ENCODE measurements around the gene ORM2. TPM values are rescaled to one million over a fixed set of nuclear protein-coding genes. Genes with fewer than 3 reads are reported as not detected.

The ORM2 gene
- total and polyA plus RNA-seq, 8 donors: 1.2 to 17.1 (median 3.4) TPM; not detected in 4

DNA sequence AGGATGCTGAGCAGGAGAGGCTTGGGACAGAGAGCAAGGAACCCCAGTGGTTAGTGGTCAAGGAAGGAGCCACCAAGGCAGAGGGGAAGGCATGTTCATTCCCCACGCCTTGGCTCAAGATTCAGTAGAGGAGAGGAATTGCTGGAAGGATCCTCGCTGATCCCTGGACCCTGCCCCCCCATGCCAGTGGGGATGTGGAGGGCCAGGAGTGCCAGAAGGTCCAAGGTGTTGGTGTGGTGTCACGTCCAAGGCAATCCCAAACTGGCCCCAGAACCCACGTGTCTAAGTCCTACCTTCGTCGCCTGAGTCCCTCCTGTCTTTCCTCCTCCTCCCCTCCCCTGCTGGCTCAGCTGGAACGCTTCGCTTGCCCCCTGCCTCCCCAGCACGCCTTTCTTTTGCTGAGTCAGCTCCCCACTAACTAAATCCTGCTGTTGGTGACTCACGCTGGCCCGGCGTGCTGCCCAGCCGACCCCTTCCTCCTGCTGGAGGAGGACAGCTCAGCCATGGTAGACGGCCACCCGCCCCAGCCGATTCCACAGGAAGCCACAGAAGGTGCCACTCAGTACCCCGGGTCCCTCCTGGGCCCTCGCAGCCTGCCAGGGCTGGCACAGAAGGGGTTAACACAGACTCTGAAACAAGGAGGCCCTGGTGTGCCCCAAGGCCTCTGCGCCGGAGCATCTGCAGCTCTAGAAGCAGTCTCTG is 44.4 kb upstream of the ORM2 start:
- H3K4me3 ChIP-seq: no peak overlapping the region

DNA sequence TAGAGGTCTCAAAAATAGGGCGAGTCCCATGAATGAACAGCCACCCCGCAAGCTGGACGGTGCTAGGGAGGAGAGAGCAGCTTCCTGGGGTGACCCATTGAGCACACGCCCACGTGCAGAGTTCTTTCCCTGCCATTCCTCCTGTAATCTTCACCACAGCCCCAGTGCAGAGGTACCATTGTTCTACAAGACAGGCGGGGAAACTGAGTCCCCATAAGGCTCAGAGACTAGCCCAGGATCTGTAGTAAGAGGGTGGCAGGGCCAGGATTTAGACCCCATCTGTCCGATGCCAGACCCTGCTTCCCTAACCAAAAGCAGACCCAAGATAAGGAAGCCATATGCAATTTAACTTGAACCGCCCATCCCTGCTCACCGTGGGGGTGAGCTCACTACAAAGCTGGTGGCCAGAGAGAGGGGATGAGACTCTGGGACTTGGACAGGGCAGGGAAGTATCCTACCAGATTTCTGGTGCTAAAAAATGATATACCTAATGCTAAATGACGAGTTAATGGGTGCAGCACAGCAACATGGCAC is 43.5 kb upstream of the ORM2 start:
- intact Hi-C loops (cut with DNase I; ENCODE audit: low total_unique reads): loop anchor here (5.0 kb wide), 1 partner anchor 199 kb away; no protein-coding TSS in a partner anchor
- 81 to 88% (median 83%) methylated on average over 10 of the region's 10 CpGs for WGBS, 5 donors
- H3K36me3 ChIP-seq: peaks cover 0 to 7% (median 0%) of the 10 kb centered on the region in 4 donors

More for the DNA sequence above, 44.4 kb upstream of the ORM2 start:
- DNase-seq: peak in 1 of 2 donors; percentile 85
- Histone ChIP-seq H3K36me3 (peaks cover 0 to 7% (median 0%) of the 10 kb centered on the region in 4 donors), H3K4me1 (peaks cover 0 to 9% (median 0%) of the 10 kb centered on the region in 4 donors), H3K9me3 (no peaks in the 10 kb centered on the region), H3K27me3 (no peaks in the 10 kb centered on the region), H3K27ac (no peak overlapping the region)
- WGBS, 5 donors: 54 to 70% (median 69%) methylated on average over 13 to 20 of the region's 20 CpGs
- intact Hi-C loops (cut with DNase I; ENCODE audit: low total_unique reads): loop anchor here (5.0 kb wide), 1 partner anchor 198 kb away; no protein-coding TSS in a partner anchor
- TF ChIP-seq POLR2AphosphoS5 (IDR thresholded peaks at IDR 0.05) (no peak), POLR2A (IDR thresholded peaks at IDR 0.05) (no peak), EP300 (IDR thresholded peaks at IDR 0.05) (no peak)
- TF ChIP-seq, protein P1, sequence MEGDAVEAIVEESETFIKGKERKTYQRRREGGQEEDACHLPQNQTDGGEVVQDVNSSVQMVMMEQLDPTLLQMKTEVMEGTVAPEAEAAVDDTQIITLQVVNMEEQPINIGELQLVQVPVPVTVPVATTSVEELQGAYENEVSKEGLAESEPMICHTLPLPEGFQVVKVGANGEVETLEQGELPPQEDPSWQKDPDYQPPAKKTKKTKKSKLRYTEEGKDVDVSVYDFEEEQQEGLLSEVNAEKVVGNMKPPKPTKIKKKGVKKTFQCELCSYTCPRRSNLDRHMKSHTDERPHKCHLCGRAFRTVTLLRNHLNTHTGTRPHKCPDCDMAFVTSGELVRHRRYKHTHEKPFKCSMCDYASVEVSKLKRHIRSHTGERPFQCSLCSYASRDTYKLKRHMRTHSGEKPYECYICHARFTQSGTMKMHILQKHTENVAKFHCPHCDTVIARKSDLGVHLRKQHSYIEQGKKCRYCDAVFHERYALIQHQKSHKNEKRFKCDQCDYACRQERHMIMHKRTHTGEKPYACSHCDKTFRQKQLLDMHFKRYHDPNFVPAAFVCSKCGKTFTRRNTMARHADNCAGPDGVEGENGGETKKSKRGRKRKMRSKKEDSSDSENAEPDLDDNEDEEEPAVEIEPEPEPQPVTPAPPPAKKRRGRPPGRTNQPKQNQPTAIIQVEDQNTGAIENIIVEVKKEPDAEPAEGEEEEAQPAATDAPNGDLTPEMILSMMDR (IDR thresholded peaks at IDR 0.05): no peak

DNA sequence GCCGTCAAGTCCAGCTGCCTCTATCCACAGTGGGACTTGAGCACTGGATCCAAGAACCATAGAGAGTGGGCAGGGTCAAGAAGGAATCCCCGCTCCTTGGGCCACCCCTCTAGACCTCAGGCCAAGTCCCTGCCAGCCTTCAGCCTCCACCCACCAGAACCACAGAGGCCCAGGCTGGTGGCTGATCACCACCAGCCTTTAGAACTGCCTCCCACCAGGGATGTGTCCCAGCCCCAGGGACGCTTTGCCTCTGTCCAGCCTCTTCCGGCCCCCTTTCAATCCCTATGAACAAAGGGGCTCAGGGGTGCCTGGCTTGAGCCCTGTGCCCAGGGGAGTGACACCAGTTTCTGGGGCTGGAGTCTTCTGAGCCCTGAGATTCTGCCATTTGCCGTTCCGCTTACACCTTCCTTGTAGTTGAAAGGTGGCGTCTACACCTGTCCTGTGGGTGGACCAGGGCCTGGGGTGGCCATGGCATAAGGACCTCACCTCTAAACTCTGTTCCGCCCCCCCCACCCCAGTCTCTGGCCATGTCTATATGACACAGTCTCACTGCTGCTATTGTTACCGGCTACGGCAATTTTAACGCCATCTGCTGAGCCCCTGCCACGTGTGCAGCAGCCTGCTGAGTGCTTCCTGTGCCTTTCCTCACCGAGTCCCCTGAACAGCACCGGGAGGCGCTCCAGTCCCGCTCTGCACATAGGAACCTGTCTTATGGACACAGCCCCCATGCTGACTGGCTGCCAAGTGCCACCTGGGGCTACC is 42.5 kb upstream of the ORM2 start:
- Histone ChIP-seq H3K9me3 (no peaks in the 10 kb centered on the region), H3K27me3 (no peaks in the 10 kb centered on the region), H3K4me1 (peaks cover 0 to 9% (median 0%) of the 10 kb centered on the region in 4 donors), H3K36me3 (peaks cover 0 to 8% (median 3%) of the 10 kb centered on the region in 4 donors), H3K4me3 (no peak overlapping the region), H3K27ac (no peak overlapping the region)
- intact Hi-C loops (cut with DNase I; ENCODE audit: low total_unique reads): loop anchor here (5.0 kb wide), 1 partner anchor 200 kb away; no protein-coding TSS in a partner anchor
- WGBS, 5 donors: 82 to 96% (median 85%) methylated on average over 12 to 16 of the region's 16 CpGs
- TF ChIP-seq, protein P1 (IDR thresholded peaks at IDR 0.05): no peak
- TF ChIP-seq EP300 (IDR thresholded peaks at IDR 0.05) (no peak), POLR2A (IDR thresholded peaks at IDR 0.05) (no peak), POLR2AphosphoS5 (IDR thresholded peaks at IDR 0.05) (no peak)
- DNase-seq: no peak

More for the DNA sequence above, 43.5 kb upstream of the ORM2 start:
- no peak for DNase-seq
- Histone ChIP-seq H3K9me3 (no peaks in the 10 kb centered on the region), H3K4me1 (peaks cover 0 to 9% (median 0%) of the 10 kb centered on the region in 4 donors), H3K4me3 (no peak overlapping the region), H3K27me3 (no peaks in the 10 kb centered on the region), H3K27ac (no peak overlapping the region)
- TF ChIP-seq EP300 (IDR thresholded peaks at IDR 0.05) (no peak), POLR2A (IDR thresholded peaks at IDR 0.05) (no peak), POLR2AphosphoS5 (IDR thresholded peaks at IDR 0.05) (no peak)
- TF ChIP-seq, protein P1 (IDR thresholded peaks at IDR 0.05): no peak

DNA sequence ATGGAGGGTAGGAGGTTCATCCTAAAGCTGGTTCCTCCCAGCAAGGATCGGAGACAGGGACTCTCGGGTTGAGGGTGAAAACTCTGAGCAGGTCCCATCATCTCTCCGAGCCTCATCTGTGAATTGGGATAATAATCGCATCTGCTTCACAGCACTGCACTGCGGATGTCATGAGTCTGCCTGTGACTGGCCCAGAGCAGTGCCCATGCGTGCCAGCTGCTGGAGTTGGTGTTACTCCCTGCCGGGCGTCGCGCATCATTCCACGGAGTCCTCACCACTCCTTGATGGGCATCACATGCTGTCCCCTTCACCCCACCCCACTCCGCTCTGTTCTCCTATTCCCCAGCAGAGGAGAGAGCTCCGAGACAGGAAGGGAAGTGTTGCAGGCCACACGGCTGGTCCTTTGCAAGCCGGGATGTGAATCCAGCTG is 41.9 kb upstream of the ORM2 start:
- Histone ChIP-seq H3K36me3 (peaks cover 0 to 14% (median 8%) of the 10 kb centered on the region in 4 donors), H3K27ac (no peak overlapping the region), H3K4me3 (no peak overlapping the region), H3K9me3 (no peaks in the 10 kb centered on the region), H3K27me3 (no peaks in the 10 kb centered on the region), H3K4me1 (peaks cover 0 to 9% (median 0%) of the 10 kb centered on the region in 4 donors)
- DNase-seq: no peak
- WGBS, 5 donors: 78 to 87% (median 83%) methylated on average over 15 of the region's 15 CpGs
- intact Hi-C loops (cut with DNase I; ENCODE audit: low total_unique reads): loop anchor here (5.0 kb wide), 1 partner anchor 200 kb away; no protein-coding TSS in a partner anchor
- TF ChIP-seq POLR2A (IDR thresholded peaks at IDR 0.05) (no peak), EP300 (IDR thresholded peaks at IDR 0.05) (no peak)
- TF ChIP-seq, protein P1 (IDR thresholded peaks at IDR 0.05): no peak

Measured in stomach (tissue), 9 donors.